KOPT-K1 (cell line): Measurements from ENCODE around the gene CFAP210.

Experiments
- H3K27ac ChIP-seq: fragments of 200-600 bp; sonication (generic); 2 replicates; pipeline ENCODE4 v1.5.1; 2016; ENCODE audit warnings: antibody characterized with exemption, mild to moderate bottlenecking, low read depth, low read length; ENCODE audit not compliant: poor library complexity, severe bottlenecking
- H3K36me3 ChIP-seq: fragments of 200-600 bp; sonication (generic); 2 replicates; pipeline ENCODE4 v1.5.1; 2017; ENCODE audit warnings: antibody characterized with exemption, mild to moderate bottlenecking, low read length, moderate library complexity; ENCODE audit not compliant: insufficient read depth
- H3K9me3 ChIP-seq: fragments of 200-600 bp; sonication (generic); 2 replicates; pipeline ENCODE4 v1.5.1; 2017; ENCODE audit warnings: antibody characterized with exemption, low read length, mild to moderate bottlenecking; ENCODE audit not compliant: insufficient read depth, poor library complexity, severe bottlenecking

Gene CFAP210

DNA sequence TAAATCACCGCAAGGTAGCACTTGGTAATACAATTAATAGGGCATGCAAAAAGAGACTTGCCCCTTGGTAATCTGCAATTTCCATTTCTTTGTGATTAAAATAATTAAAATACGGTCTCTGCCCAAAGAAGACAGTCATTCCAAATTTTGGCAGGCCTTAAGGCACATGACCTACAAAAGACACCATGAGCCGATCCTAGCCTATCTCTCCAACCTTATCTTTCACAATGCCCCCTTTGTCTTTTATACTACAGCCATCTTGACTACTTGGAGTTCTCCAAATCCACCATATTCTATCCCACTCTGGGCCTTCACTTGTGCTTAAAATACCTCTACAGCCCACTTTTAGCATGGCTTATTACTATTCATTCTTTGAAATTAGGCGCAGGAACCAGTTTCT, 23.3 kb downstream of the CFAP210 start:
- no peaks in the 10 kb centered on the region for H3K9me3 ChIP-seq
- no peak overlapping the region for H3K27ac ChIP-seq
- H3K36me3 ChIP-seq: no peaks in the 10 kb centered on the region

DNA sequence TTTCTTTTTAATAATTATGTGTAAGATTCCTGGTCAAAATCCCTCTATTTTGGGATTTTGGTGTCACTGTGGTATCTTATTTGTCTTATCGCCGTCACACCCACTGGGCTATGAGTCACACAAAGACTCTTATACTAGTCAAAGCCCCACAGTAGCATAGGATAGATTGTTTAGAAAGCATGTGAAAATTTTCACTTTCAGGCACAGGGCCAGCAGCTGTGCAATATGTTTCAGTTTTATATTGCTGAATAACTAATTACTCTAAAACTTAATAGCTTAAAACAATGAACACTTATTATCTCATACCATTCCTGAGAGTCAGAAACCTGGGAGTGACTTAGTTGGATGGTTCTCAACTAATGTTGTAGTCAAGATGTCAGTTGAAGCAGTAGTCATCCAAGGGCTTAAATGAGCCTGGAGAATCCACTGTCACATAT, 24.0 kb downstream of the CFAP210 start:
- H3K27ac ChIP-seq: no peak overlapping the region
- no peaks in the 10 kb centered on the region for H3K36me3 ChIP-seq
- no peaks in the 10 kb centered on the region for H3K9me3 ChIP-seq

DNA sequence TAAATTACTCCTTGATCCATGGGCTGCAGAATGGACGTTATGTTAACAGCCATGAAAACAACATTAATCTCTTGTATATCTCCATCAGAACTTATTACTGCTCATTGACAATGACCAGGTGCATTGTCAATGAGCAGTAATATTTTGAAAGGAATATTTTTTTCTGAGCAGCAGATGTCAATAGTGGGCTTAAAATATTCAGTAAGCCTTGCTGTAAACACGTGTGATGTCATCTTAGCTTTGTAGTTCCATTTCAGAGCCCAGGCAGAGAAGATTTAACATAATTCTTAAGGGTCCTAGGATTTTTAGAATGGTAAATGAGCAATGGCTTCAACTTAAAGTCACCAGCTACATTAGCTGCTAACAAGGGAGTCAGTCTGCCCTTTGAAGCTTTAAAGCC, 26.6 kb downstream of the CFAP210 start:
- H3K9me3 ChIP-seq: no peaks in the 10 kb centered on the region
- H3K27ac ChIP-seq: no peak overlapping the region
- no peaks in the 10 kb centered on the region for H3K36me3 ChIP-seq

DNA sequence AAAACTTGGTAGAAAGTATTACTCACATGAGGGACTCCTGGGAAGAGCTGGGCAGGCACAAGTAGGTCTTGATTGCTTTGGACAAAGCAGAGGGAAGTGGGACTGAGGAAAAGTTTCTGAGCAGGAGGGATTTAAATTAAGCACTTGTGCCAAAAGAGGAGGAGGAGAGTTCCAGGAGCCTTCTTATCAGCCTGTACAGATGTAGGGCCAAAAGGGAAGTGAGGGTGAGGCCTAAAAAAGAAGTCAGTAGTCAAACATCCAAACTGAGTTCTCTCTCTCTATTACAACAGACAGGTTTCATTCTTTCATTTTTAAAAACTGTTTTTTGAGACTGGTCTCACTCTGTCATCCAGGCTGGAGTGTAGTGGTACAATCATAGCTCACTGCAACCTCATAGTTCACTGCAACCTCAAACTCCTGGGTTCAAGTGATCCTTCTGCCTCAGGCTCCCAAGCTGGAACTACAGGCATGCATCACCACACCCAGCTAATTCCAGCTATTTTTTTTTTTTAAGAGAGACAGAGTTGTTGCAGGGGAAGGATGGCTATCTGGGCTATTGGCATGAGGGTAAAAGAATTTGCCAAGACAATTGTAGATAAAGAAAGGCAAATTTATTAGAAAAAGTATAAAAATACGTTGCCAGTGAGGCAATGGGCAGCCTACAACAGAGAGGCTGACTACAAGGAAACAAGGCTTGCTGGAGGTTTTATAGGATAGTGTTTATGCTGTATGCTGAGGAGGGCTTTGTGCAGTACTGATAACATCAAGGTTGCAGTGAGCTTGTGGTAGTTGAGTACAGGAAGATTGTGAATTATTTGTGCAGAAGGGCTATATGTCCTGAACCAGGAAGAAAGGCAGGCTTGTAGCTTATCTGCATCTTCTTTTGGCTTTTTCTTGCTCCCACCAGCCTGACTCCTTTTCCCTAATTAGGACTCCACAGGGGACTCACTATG, 29.0 kb downstream of the CFAP210 start:
- no peaks in the 10 kb centered on the region for H3K36me3 ChIP-seq
- no peak overlapping the region for H3K27ac ChIP-seq

DNA sequence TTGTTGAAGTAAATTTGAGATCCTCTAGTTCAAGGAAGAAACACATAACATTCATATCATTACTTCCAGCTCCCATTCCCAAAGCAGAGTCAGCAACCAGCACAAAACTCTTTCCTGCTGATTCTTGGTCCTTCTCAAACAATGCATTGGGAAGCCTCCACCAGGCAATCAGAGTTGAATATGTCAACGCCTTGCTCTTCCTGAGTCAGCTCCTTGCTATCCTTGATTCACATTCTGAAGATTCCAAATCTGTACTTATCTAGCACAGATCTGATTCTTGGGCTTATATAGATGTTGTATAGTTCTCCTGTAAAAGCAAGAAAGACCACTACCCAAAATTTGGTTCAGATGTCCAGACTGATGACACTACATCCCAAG, 29.6 kb downstream of the CFAP210 start:
- Histone ChIP-seq H3K36me3 (no peaks in the 10 kb centered on the region), H3K9me3 (no peaks in the 10 kb centered on the region), H3K27ac (no peak overlapping the region)

More for the DNA sequence above, 29.0 kb downstream of the CFAP210 start:
- H3K9me3 ChIP-seq: no peaks in the 10 kb centered on the region

DNA sequence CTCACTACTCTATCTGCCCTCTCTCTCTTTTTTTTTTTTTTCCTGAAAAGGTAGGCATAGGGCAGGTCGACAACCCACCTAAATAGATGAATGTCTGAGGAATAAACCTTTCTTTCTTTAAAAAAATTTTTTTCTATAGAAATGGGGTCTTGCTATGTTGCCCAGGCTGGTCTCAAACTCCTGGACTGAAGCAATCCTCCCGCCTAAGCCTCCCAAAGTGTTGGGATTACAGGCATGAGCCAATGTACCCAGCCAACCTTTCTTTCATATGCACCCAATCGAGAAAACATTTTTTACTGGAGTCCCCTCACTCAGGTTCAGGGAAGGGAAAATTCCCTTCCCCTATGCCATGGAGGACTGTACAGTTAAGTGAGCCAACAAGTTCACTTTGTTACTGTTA, 31.0 kb downstream of the CFAP210 start:
- Histone ChIP-seq H3K27ac (no peak overlapping the region), H3K9me3 (no peaks in the 10 kb centered on the region), H3K36me3 (no peaks in the 10 kb centered on the region)

DNA sequence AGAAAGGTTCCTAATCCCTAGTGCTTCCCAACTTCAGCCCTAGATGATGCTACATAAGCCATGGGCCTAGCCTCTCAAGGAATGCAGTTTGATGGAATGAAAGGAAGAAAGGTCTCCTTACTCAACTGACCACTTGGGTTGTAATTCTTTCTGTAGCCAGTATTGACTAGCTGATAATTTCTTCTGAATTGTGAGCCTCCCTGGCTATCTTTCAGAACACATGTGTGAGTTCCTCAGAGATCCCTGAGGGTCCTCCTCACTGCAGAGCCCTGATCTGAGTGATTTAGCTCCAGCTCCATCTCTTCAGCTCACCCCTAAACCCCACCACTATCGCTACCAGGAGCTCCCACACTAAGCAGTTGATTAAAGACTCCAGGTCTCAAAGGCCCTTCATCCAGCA, 31.5 kb downstream of the CFAP210 start:
- Histone ChIP-seq H3K9me3 (no peaks in the 10 kb centered on the region), H3K36me3 (no peaks in the 10 kb centered on the region), H3K27ac (no peak overlapping the region)

DNA sequence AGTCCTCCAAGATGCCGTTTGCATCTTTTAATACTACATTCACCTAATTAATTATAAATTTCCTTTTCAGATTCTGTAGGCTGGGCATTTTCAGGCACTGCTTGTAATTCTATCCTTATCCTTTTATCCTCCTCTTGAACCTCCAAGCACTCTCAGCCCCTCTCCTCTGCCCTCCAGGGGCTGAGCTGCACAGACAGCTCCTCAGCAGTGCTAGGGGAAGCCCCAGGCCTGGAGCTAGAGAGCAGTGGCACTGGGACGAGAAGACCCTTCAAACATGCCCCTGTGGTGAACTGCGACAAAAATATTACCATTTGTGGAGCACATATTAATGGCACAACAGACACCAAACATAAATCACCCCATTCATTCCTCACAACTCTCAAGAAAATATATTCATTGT, 32.9 kb downstream of the CFAP210 start:
- Histone ChIP-seq H3K27ac (no peak overlapping the region), H3K36me3 (no peaks in the 10 kb centered on the region), H3K9me3 (no peaks in the 10 kb centered on the region)

DNA sequence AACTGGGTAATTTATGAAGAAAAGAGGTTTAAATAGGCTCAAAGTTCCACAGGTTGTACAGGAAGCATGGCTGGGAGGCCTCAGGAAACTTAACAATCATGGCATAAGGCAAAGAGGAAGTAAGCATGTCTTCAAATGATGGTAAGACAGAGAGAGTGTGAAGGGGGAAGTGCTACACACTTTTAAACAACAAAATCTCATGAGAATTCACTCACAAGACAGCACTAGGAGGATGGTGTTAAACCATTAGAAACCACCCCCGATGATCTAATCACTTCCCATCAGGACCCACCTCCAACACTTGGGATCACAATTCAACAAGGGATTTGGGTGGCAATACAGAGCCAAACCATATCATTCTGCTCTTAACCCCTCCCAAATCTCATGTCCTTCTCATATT, 34.9 kb downstream of the CFAP210 start:
- no peaks in the 10 kb centered on the region for H3K9me3 ChIP-seq
- no peaks in the 10 kb centered on the region for H3K36me3 ChIP-seq
- H3K27ac ChIP-seq: no peak overlapping the region

DNA sequence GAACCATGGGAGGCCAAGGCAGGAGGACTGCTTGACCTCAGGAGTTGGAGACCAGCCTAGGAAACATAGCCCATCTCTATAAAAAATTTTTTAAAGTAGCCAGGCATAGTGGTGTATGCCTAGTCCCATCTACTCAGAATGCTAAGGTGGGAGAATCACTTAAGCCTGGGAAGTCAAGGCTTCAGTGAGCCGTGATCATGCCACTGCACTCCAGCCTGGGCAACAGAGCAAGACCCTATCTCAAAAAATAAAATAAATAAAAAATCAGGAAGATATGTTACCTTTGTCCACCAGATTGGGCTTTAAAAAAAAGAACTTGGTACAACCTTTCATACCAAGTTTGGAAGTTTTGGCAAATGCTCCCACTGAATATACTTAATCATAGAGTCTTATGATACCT, 35.3 kb downstream of the CFAP210 start:
- H3K27ac ChIP-seq: no peak overlapping the region
- H3K36me3 ChIP-seq: no peaks in the 10 kb centered on the region
- no peaks in the 10 kb centered on the region for H3K9me3 ChIP-seq

DNA sequence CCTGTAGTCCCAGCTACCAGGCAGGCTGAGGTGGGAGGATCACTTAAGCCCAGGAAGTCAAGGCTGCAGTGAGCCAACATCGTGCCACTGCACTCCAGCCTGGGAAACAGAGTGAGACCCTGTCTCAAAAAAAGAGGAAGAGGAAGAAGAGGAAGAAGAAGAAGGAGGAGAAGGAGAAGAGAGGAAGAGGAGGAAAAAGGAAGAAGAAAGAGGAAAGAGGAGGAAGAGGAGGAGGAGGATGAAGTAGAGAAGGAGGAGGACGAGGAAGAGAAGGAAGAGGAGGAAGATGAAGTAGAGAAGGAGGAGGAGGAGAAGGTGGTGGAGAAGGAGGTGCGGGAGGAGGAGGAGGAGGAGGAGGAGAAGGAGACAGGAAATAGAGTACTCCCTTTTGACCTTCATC, 38.0 kb downstream of the CFAP210 start:
- no peaks in the 10 kb centered on the region for H3K9me3 ChIP-seq
- no peaks in the 10 kb centered on the region for H3K36me3 ChIP-seq
- no peak overlapping the region for H3K27ac ChIP-seq

DNA sequence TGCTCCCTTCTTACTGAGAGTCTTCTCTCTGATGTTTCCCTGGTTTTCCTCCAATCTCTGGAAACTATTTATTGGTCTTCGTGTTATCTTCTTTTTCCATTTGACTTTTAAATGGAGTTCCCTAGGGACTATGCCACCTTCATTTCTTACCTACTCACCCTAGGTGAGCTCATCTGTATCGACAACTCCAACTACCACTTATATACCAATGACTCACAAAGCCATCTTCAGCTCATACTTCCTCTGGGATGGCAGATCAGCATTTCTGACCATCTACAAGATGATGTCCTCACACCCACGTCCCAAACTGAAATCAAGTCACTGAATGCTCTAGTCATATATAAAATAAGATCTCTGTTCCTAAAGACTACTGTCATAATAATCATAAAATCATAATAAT, 40.6 kb downstream of the CFAP210 start:
- H3K36me3 ChIP-seq: no peaks in the 10 kb centered on the region
- H3K9me3 ChIP-seq: no peaks in the 10 kb centered on the region
- no peak overlapping the region for H3K27ac ChIP-seq

DNA sequence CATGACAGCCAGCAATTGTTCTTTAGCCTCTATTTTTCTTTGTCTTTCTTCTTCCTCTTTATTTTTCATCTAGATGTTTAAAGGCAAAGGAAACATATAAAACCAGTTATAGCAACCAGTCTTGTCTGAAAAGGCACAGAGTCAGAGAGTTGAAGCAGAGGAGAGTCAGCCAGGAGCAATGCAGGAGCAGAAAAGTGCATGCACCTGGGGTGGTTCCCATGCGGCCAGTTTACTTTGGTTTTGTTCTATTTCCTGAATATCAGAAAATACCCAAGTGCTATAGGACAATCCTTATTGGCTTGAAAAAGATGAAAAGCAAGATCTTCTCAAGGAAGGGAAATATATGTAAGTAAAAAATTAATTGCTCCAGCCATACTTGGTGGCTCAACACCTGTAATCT, 44.9 kb downstream of the CFAP210 start:
- no peaks in the 10 kb centered on the region for H3K9me3 ChIP-seq
- no peak overlapping the region for H3K27ac ChIP-seq
- no peaks in the 10 kb centered on the region for H3K36me3 ChIP-seq

DNA sequence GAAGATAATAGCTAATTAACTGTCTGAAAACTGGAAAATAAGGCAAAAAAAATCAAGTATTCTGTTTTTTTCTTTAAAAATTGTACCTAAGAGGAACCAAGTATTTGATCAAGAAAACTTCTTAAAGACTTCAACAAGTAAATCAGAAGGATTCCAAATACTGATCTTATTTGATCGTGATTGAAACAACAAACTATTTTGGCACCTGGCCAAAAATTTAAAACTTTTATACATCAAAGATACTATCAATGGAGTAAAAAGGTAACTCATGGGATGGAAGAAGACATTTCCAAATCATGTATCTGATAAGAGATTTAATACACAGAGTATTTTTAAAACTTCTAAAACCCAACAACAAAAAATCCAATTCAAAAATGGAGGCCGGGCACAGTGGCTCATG, 46.7 kb downstream of the CFAP210 start:
- Histone ChIP-seq H3K36me3 (no peaks in the 10 kb centered on the region), H3K27ac (no peak overlapping the region), H3K9me3 (no peaks in the 10 kb centered on the region)

DNA sequence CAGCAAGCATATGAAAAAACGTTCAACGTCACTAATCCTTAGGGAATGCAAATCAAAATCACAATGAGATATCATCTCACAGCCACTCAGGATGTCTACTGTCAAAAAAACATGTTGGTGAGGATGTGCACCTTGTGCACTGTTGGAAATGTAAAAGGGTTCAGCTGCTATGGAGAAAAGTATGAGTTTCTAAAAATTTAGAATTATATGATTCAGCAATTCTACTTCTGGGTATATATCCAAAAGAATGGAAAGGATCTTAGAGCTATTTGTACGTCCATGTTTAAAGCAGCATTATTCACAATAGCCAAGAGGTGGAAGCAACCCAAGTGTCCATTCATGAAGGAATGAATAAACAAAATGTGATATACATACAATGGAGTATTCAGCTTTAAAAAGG, 50.0 kb downstream of the CFAP210 start:
- Histone ChIP-seq H3K9me3 (no peaks in the 10 kb centered on the region), H3K36me3 (peaks cover 24% of the 10 kb centered on the region), H3K27ac (no peak overlapping the region)

DNA sequence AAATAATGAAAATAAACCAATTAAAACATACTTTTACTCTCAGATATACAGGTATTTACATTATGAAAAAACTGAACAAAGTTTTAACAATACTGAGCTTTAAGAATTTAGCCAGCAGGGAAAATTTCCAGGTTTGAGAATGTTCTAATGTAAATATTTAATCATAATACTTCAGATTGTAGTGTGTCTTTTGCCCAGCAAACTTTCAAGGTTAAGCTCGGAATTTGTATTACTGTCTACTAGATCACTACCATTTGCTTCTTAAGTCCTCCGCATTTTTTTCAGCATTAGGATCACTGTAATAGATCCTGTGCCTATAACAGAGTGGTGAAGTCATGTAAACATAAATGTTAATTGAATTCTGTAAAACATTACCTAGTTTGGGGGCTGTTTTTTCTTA, 52.7 kb downstream of the CFAP210 start:
- H3K27ac ChIP-seq: no peak overlapping the region
- peaks cover 51% of the 10 kb centered on the region for H3K36me3 ChIP-seq
- H3K9me3 ChIP-seq: no peaks in the 10 kb centered on the region
